HepG2 (cell line): ENCODE measurements around the gene SSR2. TPM values are rescaled to one million over a fixed set of nuclear protein-coding genes. Genes with fewer than 3 reads are reported as not detected.
A peak's percentile ranks its signal among the peaks of the same experiment; 100 is the strongest.

Experiments used
- AGO2 ChIP-seq: fragments of 200-400 bp; formaldehyde crosslinking; optimal IDR thresholded peaks from 2 replicates; pipeline ENCODE3; 2017; ENCODE audit warnings: mild to moderate bottlenecking, low read depth, low read length, moderate library complexity
- AKAP8 ChIP-seq: sonication (generic); formaldehyde crosslinking; IDR thresholded peaks from 2 replicates; pipeline ENCODE4 v1.5.1; 2020; ENCODE audit warnings: mild to moderate bottlenecking, missing genetic modification reagents
- BCL3 ChIP-seq: sonication (generic); formaldehyde crosslinking; IDR thresholded peaks from 2 replicates; pipeline ENCODE4 v1.5.1; 2020; ENCODE audit warnings: mild to moderate bottlenecking, missing genetic modification reagents, moderate library complexity
- ELF3 ChIP-seq: IDR thresholded peaks from 2 replicates; pipeline ENCODE4 v1.6.1; 2016; ENCODE audit warnings: missing genetic modification reagents, missing compliant biosample characterization
- ETV5 ChIP-seq: IDR thresholded peaks from 2 replicates; pipeline ENCODE4 v1.6.1; 2018; ENCODE audit warnings: missing biosample characterization, missing genetic modification reagents, inconsistent platforms, borderline replicate concordance
- GZF1 ChIP-seq: sonication (generic); formaldehyde crosslinking; IDR thresholded peaks from 2 replicates; pipeline ENCODE4 v1.5.1; 2020; ENCODE audit warnings: mild to moderate bottlenecking, missing genetic modification reagents
- MXI1 ChIP-seq: IDR thresholded peaks from 3 replicates; pipeline ENCODE4 v1.6.1; 2012; ENCODE audit warnings: low read depth, low read length, inconsistent platforms, borderline replicate concordance
- PPARG ChIP-seq: conservative IDR thresholded peaks from 2 replicates; pipeline ENCODE4 v1.6.1; 2016; ENCODE audit warnings: missing biosample characterization, missing genetic modification reagents
- PRDM15 ChIP-seq: sonication (generic); formaldehyde crosslinking; IDR thresholded peaks from 2 replicates; pipeline ENCODE4 v1.4.0; 2020; ENCODE audit warnings: missing genetic modification reagents
- RARG ChIP-seq: sonication (generic); formaldehyde crosslinking; IDR thresholded peaks from 2 replicates; pipeline ENCODE4 v1.4.0; 2020; ENCODE audit warnings: low read depth, mild to moderate bottlenecking, missing genetic modification reagents
- RFX5 ChIP-seq: IDR thresholded peaks from 2 replicates; pipeline ENCODE4 v1.6.1; 2011; ENCODE audit warnings: low read depth, low read length, improper control_type of control experiment
- SMARCE1 ChIP-seq: fragments of 450-650 bp; IDR thresholded peaks from 2 replicates; pipeline ENCODE4 v1.6.1; 2017; ENCODE audit warnings: borderline replicate concordance
- SNAPC2 ChIP-seq: sonication (generic); formaldehyde crosslinking; IDR thresholded peaks from 2 replicates; pipeline ENCODE4 v1.8.1; 2022; ENCODE audit warnings: mild to moderate bottlenecking, missing genetic modification reagents
- YEATS2 ChIP-seq: sonication (generic); formaldehyde crosslinking; IDR thresholded peaks from 2 replicates; pipeline ENCODE4 v1.4.0; 2020; ENCODE audit warnings: missing genetic modification reagents, borderline replicate concordance
- YY1 ChIP-seq: IDR thresholded peaks from 2 replicates; pipeline ENCODE4 v1.6.1; 2011; ENCODE audit warnings: low read length, low read depth, moderate library complexity, mild to moderate bottlenecking; ENCODE audit not compliant: insufficient read depth, insufficient replicate concordance
- polyA plus RNA-seq, 8 experiments: library from polyadenylated mRNA; depleted of rRNA in 3 of 8; stranded (reverse) in 7 of 8; unstranded in 1 of 8; fragments of >200 nt; fragmentation: Illumina TruSeq in 4 of 8; extraction: Trizol in 4 of 8; gene quantifications; 2 replicates each; pipeline versions ENCODE4 v1.2.1 to v1.2.3, GENCODE V29; 2011 to 2016; ENCODE audit warnings: low read depth in 4 of 8, missing spikeins in 1 of 8, mixed read lengths in 1 of 8; ENCODE audit not compliant: insufficient read depth in 1 of 8
- total RNA-seq, 5 experiments: library from RNA; depleted of rRNA; stranded (reverse); fragments of >200 nt; fragmentation: Illumina TruSeq; extraction: Trizol; gene quantifications; 2 replicates each; pipeline ENCODE4 v1.2.3, GENCODE V29; 2016; ENCODE audit warnings: low read depth in 1 of 5
- TF ChIP-seq, protein P1 (sequence below): sonication (generic); formaldehyde crosslinking; IDR thresholded peaks from 2 replicates; pipeline ENCODE4 v1.9.0; 2021; ENCODE audit warnings: missing genetic modification reagents, borderline replicate concordance
- TF ChIP-seq, protein P2 (sequence below): sonication (generic); formaldehyde crosslinking; IDR thresholded peaks from 2 replicates; pipeline ENCODE4 v1.4.0; 2020; ENCODE audit warnings: missing genetic modification reagents, mild to moderate bottlenecking, borderline replicate concordance

The SSR2 gene
- total and polyA plus RNA-seq, 2 of the 13 experiments (the other 11 are each of a cell fraction or from before 2014, with no cell fraction given) = 284 to 461 TPM

GRCh38 chr1:155967341-155968050, 53.3 kb downstream of the SSR2 start (continued):
- TF ChIP-seq PRDM15 (CRISPR knock-in tag) = no peak
- no peak for TF ChIP-seq SMARCE1
- TF ChIP-seq RARG (CRISPR knock-in tag) = no peak
- no peak; the same call in 1 of the 2 replicates for TF ChIP-seq AKAP8 (CRISPR knock-in tag)
- peak; percentile 65 for TF ChIP-seq ELF3 (CRISPR knock-in tag)
- TF ChIP-seq BCL3 (CRISPR knock-in tag) = 0 out of 2 replicates have a peak, but pooled peaks have one; percentile 83
- peak; percentile 19 for TF ChIP-seq AGO2
- TF ChIP-seq, protein P1, sequence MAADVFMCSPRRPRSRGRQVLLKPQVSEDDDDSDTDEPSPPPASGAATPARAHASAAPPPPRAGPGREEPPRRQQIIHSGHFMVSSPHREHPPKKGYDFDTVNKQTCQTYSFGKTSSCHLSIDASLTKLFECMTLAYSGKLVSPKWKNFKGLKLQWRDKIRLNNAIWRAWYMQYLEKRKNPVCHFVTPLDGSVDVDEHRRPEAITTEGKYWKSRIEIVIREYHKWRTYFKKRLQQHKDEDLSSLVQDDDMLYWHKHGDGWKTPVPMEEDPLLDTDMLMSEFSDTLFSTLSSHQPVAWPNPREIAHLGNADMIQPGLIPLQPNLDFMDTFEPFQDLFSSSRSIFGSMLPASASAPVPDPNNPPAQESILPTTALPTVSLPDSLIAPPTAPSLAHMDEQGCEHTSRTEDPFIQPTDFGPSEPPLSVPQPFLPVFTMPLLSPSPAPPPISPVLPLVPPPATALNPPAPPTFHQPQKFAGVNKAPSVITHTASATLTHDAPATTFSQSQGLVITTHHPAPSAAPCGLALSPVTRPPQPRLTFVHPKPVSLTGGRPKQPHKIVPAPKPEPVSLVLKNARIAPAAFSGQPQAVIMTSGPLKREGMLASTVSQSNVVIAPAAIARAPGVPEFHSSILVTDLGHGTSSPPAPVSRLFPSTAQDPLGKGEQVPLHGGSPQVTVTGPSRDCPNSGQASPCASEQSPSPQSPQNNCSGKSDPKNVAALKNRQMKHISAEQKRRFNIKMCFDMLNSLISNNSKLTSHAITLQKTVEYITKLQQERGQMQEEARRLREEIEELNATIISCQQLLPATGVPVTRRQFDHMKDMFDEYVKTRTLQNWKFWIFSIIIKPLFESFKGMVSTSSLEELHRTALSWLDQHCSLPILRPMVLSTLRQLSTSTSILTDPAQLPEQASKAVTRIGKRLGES (CRISPR knock-in tag) = no peak
- TF ChIP-seq YY1 = peak; percentile 23
- TF ChIP-seq PPARG (CRISPR knock-in tag) = peak; percentile 48; the same call in 1 of the 2 replicates
- no peak for TF ChIP-seq RFX5
- TF ChIP-seq YEATS2 (CRISPR knock-in tag) = 0 out of 2 replicates have a peak, but pooled peaks have one; percentile 48
- TF ChIP-seq SNAPC2 (CRISPR knock-in tag) = no peak; the same call in 1 of the 2 replicates
- TF ChIP-seq MXI1 = peak; percentile 62; the same call in 1 of the 3 replicates
- TF ChIP-seq GZF1 (CRISPR knock-in tag) = no peak
- TF ChIP-seq, protein P2, sequence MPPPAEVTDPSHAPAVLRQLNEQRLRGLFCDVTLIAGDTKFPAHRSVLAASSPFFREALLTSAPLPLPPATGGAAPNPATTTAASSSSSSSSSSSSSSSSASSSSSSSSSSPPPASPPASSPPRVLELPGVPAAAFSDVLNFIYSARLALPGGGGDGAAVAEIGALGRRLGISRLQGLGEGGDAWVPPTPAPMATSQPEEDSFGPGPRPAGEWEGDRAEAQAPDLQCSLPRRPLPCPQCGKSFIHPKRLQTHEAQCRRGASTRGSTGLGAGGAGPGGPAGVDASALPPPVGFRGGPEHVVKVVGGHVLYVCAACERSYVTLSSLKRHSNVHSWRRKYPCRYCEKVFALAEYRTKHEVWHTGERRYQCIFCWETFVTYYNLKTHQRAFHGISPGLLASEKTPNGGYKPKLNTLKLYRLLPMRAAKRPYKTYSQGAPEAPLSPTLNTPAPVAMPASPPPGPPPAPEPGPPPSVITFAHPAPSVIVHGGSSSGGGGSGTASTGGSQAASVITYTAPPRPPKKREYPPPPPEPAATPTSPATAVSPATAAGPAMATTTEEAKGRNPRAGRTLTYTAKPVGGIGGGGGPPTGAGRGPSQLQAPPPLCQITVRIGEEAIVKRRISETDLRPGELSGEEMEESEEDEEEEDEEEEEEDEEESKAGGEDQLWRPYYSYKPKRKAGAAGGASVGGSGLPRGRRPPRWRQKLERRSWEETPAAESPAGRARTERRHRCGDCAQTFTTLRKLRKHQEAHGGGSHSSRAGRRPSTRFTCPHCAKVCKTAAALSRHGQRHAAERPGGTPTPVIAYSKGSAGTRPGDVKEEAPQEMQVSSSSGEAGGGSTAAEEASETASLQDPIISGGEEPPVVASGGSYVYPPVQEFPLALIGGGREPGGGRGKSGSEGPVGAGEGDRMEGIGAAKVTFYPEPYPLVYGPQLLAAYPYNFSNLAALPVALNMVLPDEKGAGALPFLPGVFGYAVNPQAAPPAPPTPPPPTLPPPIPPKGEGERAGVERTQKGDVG = no peak
- peak; percentile 46; the same call in 1 of the 2 replicates for TF ChIP-seq ETV5 (CRISPR knock-in tag)
